SHP77 treated with DMSO at 0.1 percent for 48 hours (cell line): Measurements from ENCODE around the gene TRIML1.
A peak's percentile ranks its signal among the peaks of the same experiment; 100 is the strongest.
"Not testable (repeated sequence)": the region's sequence is repeated elsewhere in the genome, so short reads cannot be mapped to it uniquely, and the experiment has no call there.

ENCODE experiments used
- DNase-seq: peaks from one replicate; lab custom pipeline; 2025; lab: John Stamatoyannopoulos, UW

Gene TRIML1

GRCh38 chr4:188154668-188155405, 15.6 kb downstream of the TRIML1 start:
- no peak for DNase-seq

- no peak for DNase-seq
Observed at GRCh38 chr4:188158336-188158735, 19.1 kb downstream of the TRIML1 start.

- DNase-seq, result not testable (repeated sequence)
Observed at GRCh38 chr4:188159513-188160226, 20.4 kb downstream of the TRIML1 start.

GRCh38 chr4:188160406-188160805, 21.2 kb downstream of the TRIML1 start:
- no peak for DNase-seq

GRCh38 chr4:188161167-188161566, 21.9 kb downstream of the TRIML1 start:
- no peak for DNase-seq

GRCh38 chr4:188162698-188163097, 23.5 kb downstream of the TRIML1 start:
- no peak for DNase-seq

- no peak for DNase-seq
Observed at GRCh38 chr4:188168726-188169373, 29.6 kb downstream of the TRIML1 start.

GRCh38 chr4:188171551-188171950, 32.3 kb downstream of the TRIML1 start:
- no peak for DNase-seq

GRCh38 chr4:188175288-188175687, 36.0 kb downstream of the TRIML1 start:
- no peak for DNase-seq

GRCh38 chr4:188177997-188178675, 38.9 kb downstream of the TRIML1 start:
- no peak for DNase-seq

GRCh38 chr4:188178806-188179205, 39.6 kb downstream of the TRIML1 start:
- no peak for DNase-seq

- DNase-seq, result no peak
Observed at GRCh38 chr4:188187106-188187505, 47.9 kb downstream of the TRIML1 start.

- DNase-seq, result no peak
Observed at GRCh38 chr4:188190461-188190860, 51.2 kb downstream of the TRIML1 start.

- DNase-seq, result no peak
Observed at GRCh38 chr4:188194421-188194820, 55.2 kb downstream of the TRIML1 start.

- peak; percentile 30 for DNase-seq
Observed at GRCh38 chr4:188195389-188195985, 56.2 kb downstream of the TRIML1 start.

- DNase-seq, result no peak
Observed at GRCh38 chr4:188196134-188196735, 57.0 kb downstream of the TRIML1 start.
